ENCODE measurements around the gene FOXP4. TPM values are rescaled to one million over a fixed set of nuclear protein-coding genes. Genes with fewer than 3 reads are reported as not detected.

FOXP4 gene
- 21.6 and 24.0 TPM in 2 replicates for total RNA-seq

GRCh38 chr6:41545703-41546474 is at the start of gene FOXP4:
Gene FOXP4 (plus strand): TSS chr6:41546381. CDS start chr6:41565761, 19,380 bp downstream.
- Mint-ChIP-seq H3K4me3 (peak within 1 kb of the TSS; percentile 88), H3K27me3 (ENCODE audit: insufficient read depth) (peaks cover 39% of the 10 kb centered on the region), H3K36me3 (ENCODE audit: low read depth) (peaks cover 5% of the 10 kb centered on the region), H3K9me3 (no peaks in the 10 kb centered on the region), H3K27ac (peak within 1 kb of the TSS; percentile 90), H3K4me1 (ENCODE audit: low read depth) (peaks cover 34% of the 10 kb centered on the region)
- intact Hi-C loops (cut with micrococcal nuclease): loop anchor here (1.0 to 5.0 kb wide), 7 partner anchors 14 to 241 kb away; partner anchors contain the start of gene TOMM6
- DNase-seq (ENCODE audit: low spot score): peak; percentile 77

- no peaks in the 10 kb centered on the region for H3K9me3 Mint-ChIP-seq
- peaks cover 53% of the 10 kb centered on the region for H3K27me3 Mint-ChIP-seq (ENCODE audit: insufficient read depth)
- no peak overlapping the region for H3K4me3 Mint-ChIP-seq
- H3K36me3 Mint-ChIP-seq (ENCODE audit: low read depth): no peaks in the 10 kb centered on the region
- no peaks in the 10 kb centered on the region for H3K4me1 Mint-ChIP-seq (ENCODE audit: low read depth)
- intact Hi-C loops (cut with micrococcal nuclease): no loop called here
- no peak overlapping the region for H3K27ac Mint-ChIP-seq
- no peak for DNase-seq (ENCODE audit: low spot score)
Observed at GRCh38 chr6:41497573-41497972, 48.6 kb upstream of the FOXP4 start.

- peaks cover 54% of the 10 kb centered on the region for H3K27me3 Mint-ChIP-seq (ENCODE audit: insufficient read depth)
- intact Hi-C loops (cut with micrococcal nuclease): no loop called here
- no peaks in the 10 kb centered on the region for H3K4me1 Mint-ChIP-seq (ENCODE audit: low read depth)
- no peak overlapping the region for H3K27ac Mint-ChIP-seq
- H3K36me3 Mint-ChIP-seq (ENCODE audit: low read depth): no peaks in the 10 kb centered on the region
- no peak overlapping the region for H3K4me3 Mint-ChIP-seq
- no peak for DNase-seq (ENCODE audit: low spot score)
- H3K9me3 Mint-ChIP-seq: no peaks in the 10 kb centered on the region
Observed at GRCh38 chr6:41497994-41498393, 48.2 kb upstream of the FOXP4 start.

GRCh38 chr6:41498968-41499599 is 47.1 kb upstream of the FOXP4 start:
- Mint-ChIP-seq H3K27ac (no peak overlapping the region), H3K4me1 (ENCODE audit: low read depth) (no peaks in the 10 kb centered on the region), H3K27me3 (ENCODE audit: insufficient read depth) (peaks cover 53% of the 10 kb centered on the region), H3K9me3 (no peaks in the 10 kb centered on the region), H3K36me3 (ENCODE audit: low read depth) (no peaks in the 10 kb centered on the region), H3K4me3 (no peak overlapping the region)
- intact Hi-C loops (cut with micrococcal nuclease): no loop called here
- DNase-seq (ENCODE audit: low spot score): no peak

GRCh38 chr6:41500561-41500960 is 45.6 kb upstream of the FOXP4 start:
- no peaks in the 10 kb centered on the region for H3K36me3 Mint-ChIP-seq (ENCODE audit: low read depth)
- H3K27me3 Mint-ChIP-seq (ENCODE audit: insufficient read depth): peaks cover 61% of the 10 kb centered on the region
- H3K27ac Mint-ChIP-seq: no peak overlapping the region
- no peak overlapping the region for H3K4me3 Mint-ChIP-seq
- intact Hi-C loops (cut with micrococcal nuclease): no loop called here
- DNase-seq (ENCODE audit: low spot score): no peak
- H3K9me3 Mint-ChIP-seq: no peaks in the 10 kb centered on the region
- H3K4me1 Mint-ChIP-seq (ENCODE audit: low read depth): peaks cover 6% of the 10 kb centered on the region

- no peaks in the 10 kb centered on the region for H3K9me3 Mint-ChIP-seq
- peaks cover 2% of the 10 kb centered on the region for H3K36me3 Mint-ChIP-seq (ENCODE audit: low read depth)
- peaks cover 63% of the 10 kb centered on the region for H3K27me3 Mint-ChIP-seq (ENCODE audit: insufficient read depth)
- intact Hi-C loops (cut with micrococcal nuclease): loop anchor here (2.0 kb wide), 1 partner anchor 90 kb away; no protein-coding TSS in a partner anchor
- peaks cover 6% of the 10 kb centered on the region for H3K4me1 Mint-ChIP-seq (ENCODE audit: low read depth)
- no peak for DNase-seq (ENCODE audit: low spot score)
- no peak overlapping the region for H3K27ac Mint-ChIP-seq
- no peak overlapping the region for H3K4me3 Mint-ChIP-seq
Observed at GRCh38 chr6:41502566-41502916, 43.6 kb upstream of the FOXP4 start.

- Mint-ChIP-seq H3K4me1 (ENCODE audit: low read depth) (peaks cover 6% of the 10 kb centered on the region), H3K9me3 (no peaks in the 10 kb centered on the region), H3K27ac (no peak overlapping the region), H3K36me3 (ENCODE audit: low read depth) (peaks cover 2% of the 10 kb centered on the region), H3K4me3 (no peak overlapping the region), H3K27me3 (ENCODE audit: insufficient read depth) (peaks cover 66% of the 10 kb centered on the region)
- DNase-seq (ENCODE audit: low spot score): no peak
- intact Hi-C loops (cut with micrococcal nuclease): loop anchor here (2.0 kb wide), 1 partner anchor 90 kb away; no protein-coding TSS in a partner anchor
Observed at GRCh38 chr6:41502917-41503671, 43.1 kb upstream of the FOXP4 start.

GRCh38 chr6:41503827-41504465 is 42.2 kb upstream of the FOXP4 start:
- Mint-ChIP-seq H3K4me1 (ENCODE audit: low read depth) (peaks cover 6% of the 10 kb centered on the region), H3K27me3 (ENCODE audit: insufficient read depth) (peaks cover 67% of the 10 kb centered on the region), H3K36me3 (ENCODE audit: low read depth) (peaks cover 2% of the 10 kb centered on the region), H3K27ac (no peak overlapping the region), H3K4me3 (no peak overlapping the region), H3K9me3 (no peaks in the 10 kb centered on the region)
- intact Hi-C loops (cut with micrococcal nuclease): loop anchor here (2.0 kb wide), 3 partner anchors 43 to 133 kb away; partner anchors contain the start of gene FOXP4
- DNase-seq (ENCODE audit: low spot score): no peak

- Mint-ChIP-seq H3K27me3 (ENCODE audit: insufficient read depth) (peaks cover 71% of the 10 kb centered on the region), H3K9me3 (no peaks in the 10 kb centered on the region), H3K4me1 (ENCODE audit: low read depth) (peaks cover 6% of the 10 kb centered on the region), H3K4me3 (peak overlapping the region; percentile 58), H3K27ac (peak overlapping the region; percentile 64), H3K36me3 (ENCODE audit: low read depth) (peaks cover 2% of the 10 kb centered on the region)
- DNase-seq (ENCODE audit: low spot score): no peak
- intact Hi-C loops (cut with micrococcal nuclease): loop anchor here (2.0 kb wide), 2 partner anchors 42 to 134 kb away; partner anchors contain the start of gene FOXP4
Observed at GRCh38 chr6:41504466-41505121, 41.6 kb upstream of the FOXP4 start.

GRCh38 chr6:41505122-41506049 is 40.8 kb upstream of the FOXP4 start:
- no peak for DNase-seq (ENCODE audit: low spot score)
- intact Hi-C loops (cut with micrococcal nuclease): loop anchor here (2.0 kb wide), 2 partner anchors 41 to 135 kb away; partner anchors contain the start of gene FOXP4
- Mint-ChIP-seq H3K27me3 (ENCODE audit: insufficient read depth) (peaks cover 72% of the 10 kb centered on the region), H3K9me3 (no peaks in the 10 kb centered on the region), H3K27ac (no peak overlapping the region), H3K4me3 (peak overlapping the region; percentile 52), H3K36me3 (ENCODE audit: low read depth) (peaks cover 2% of the 10 kb centered on the region), H3K4me1 (ENCODE audit: low read depth) (peaks cover 6% of the 10 kb centered on the region)

GRCh38 chr6:41508479-41508878 is 37.7 kb upstream of the FOXP4 start:
- Mint-ChIP-seq H3K9me3 (no peaks in the 10 kb centered on the region), H3K4me3 (no peak overlapping the region), H3K36me3 (ENCODE audit: low read depth) (peaks cover 2% of the 10 kb centered on the region), H3K4me1 (ENCODE audit: low read depth) (peaks cover 6% of the 10 kb centered on the region), H3K27me3 (ENCODE audit: insufficient read depth) (peaks cover 60% of the 10 kb centered on the region), H3K27ac (no peak overlapping the region)
- intact Hi-C loops (cut with micrococcal nuclease): no loop called here
- DNase-seq (ENCODE audit: low spot score): no peak

All from activated T-helper 1 cell treated with anti-CD3 and anti-CD28 coated beads, Interleukin-12 subunit alpha, Interleukin-12 subunit beta, Interleukin-2, Interleukin-4 antibody, amounts not matched to agents 30 ng/mL and 10 ng/mL and 1 ng/mL, durations not matched to agents 14 hours and 24 hours and 36 hours (primary cell).